K562 (cell line): ENCODE measurements around the gene FAAP24. TPM values are rescaled to one million over a fixed set of nuclear protein-coding genes. Genes with fewer than 3 reads are reported as not detected.
A peak's percentile ranks its signal among the peaks of the same experiment; 100 is the strongest.

ENCODE experiments used
- ATF1 ChIP-seq, 2 experiments: fragments of 450-650 bp in 1 of 2; IDR thresholded peaks; 2 replicates each; pipeline ENCODE4 v1.6.1; 2016; ENCODE audit warnings: missing compliant biosample characterization in 1 of 2, missing genetic modification characterization in 1 of 2
- DDX20 ChIP-seq: fragments of 450-650 bp; IDR thresholded peaks from 2 replicates; pipeline ENCODE4 v1.6.1; 2016; ENCODE audit warnings: missing genetic modification characterization, low read depth, mild to moderate bottlenecking, missing compliant biosample characterization, moderate library complexity
- FIP1L1 ChIP-seq: fragments of 200-400 bp; formaldehyde crosslinking; IDR thresholded peaks from 2 replicates; pipeline ENCODE4 v1.6.1; 2018; ENCODE audit warnings: mild to moderate bottlenecking, low read depth, low read length; ENCODE audit not compliant: poor library complexity, severe bottlenecking
- ZC3H11A ChIP-seq: IDR thresholded peaks from 2 replicates; pipeline ENCODE4 v1.6.1; 2012; ENCODE audit warnings: low read depth, low read length, improper control_type of control experiment
- polyA plus RNA-seq, 8 experiments: library from polyadenylated mRNA; depleted of rRNA in 4 of 8; stranded (reverse) in 5 of 8; unstranded in 3 of 8; fragments of >200 nt; fragmentation: Nextera tagmentation in 2 of 8; fragmentation: Illumina TruSeq in 1 of 8; extraction: Ambion mirVana in 2 of 8; extraction: Trizol in 1 of 8; gene quantifications; 2 replicates each; pipeline versions ENCODE4 v1.2.1 to v1.2.3, GENCODE V29; 2011 to 2014; ENCODE audit warnings: inconsistent platforms in 1 of 8, missing spikeins in 1 of 8
- total RNA-seq, 7 experiments: library from RNA; depleted of rRNA in 6 of 7; stranded (reverse); fragments of >200 nt in 6 of 7; fragmentation: Illumina TruSeq in 2 of 7; extraction: Trizol in 2 of 7; gene quantifications; 2 replicates each; pipeline versions ENCODE4 v1.2.1 to v1.2.3, GENCODE V29; 2011 to 2021; ENCODE audit warnings: low replicate concordance in 1 of 7
- TF ChIP-seq, protein P1 (sequence below): sonication (generic); formaldehyde crosslinking; IDR thresholded peaks from 2 replicates; pipeline ENCODE4 v1.8.1; 2023; ENCODE audit warnings: mild to moderate bottlenecking, missing genetic modification reagents
- TF ChIP-seq, protein P2 (sequence below): sonication (generic); formaldehyde crosslinking; IDR thresholded peaks from 2 replicates; pipeline ENCODE4 v1.8.1; 2023; ENCODE audit warnings: mild to moderate bottlenecking, missing genetic modification reagents, moderate library complexity
- TF ChIP-seq, protein P3 (sequence below): sonication (generic); formaldehyde crosslinking; IDR thresholded peaks from 2 replicates; pipeline ENCODE4 v1.8.1; 2023; ENCODE audit warnings: missing genetic modification reagents, mild to moderate bottlenecking, borderline replicate concordance
- TF ChIP-seq, protein P4 (sequence below), 2 experiments: IDR thresholded peaks; 2 replicates each; pipeline ENCODE4 v1.6.1; 2011; ENCODE audit warnings: borderline replicate concordance in 1 of 2, control low read depth in 1 of 2, low read depth in 1 of 2, low read length in 1 of 2, mild to moderate bottlenecking in 1 of 2, mixed read lengths in 1 of 2, moderate library complexity in 1 of 2; ENCODE audit not compliant: insufficient read depth in 1 of 2, insufficient read length in 1 of 2, poor library complexity in 1 of 2, severe bottlenecking in 1 of 2; ENCODE audit errors: extremely low read depth in 1 of 2
- TF ChIP-seq, protein P5 (sequence below): fragments of 250-450 bp; sonication (Bioruptor Pico); IDR thresholded peaks from 2 replicates; pipeline ENCODE4 v1.8.0; 2021; ENCODE audit warnings: borderline replicate concordance, mild to moderate bottlenecking, moderate library complexity; ENCODE audit not compliant: poor library complexity, severe bottlenecking

Gene FAAP24
- total and polyA plus RNA-seq, 9 of the 15 experiments (the other 6 are each of a cell fraction or from before 2014, with no cell fraction given): 4.6 to 21.6 (median 8.2) TPM

DNA sequence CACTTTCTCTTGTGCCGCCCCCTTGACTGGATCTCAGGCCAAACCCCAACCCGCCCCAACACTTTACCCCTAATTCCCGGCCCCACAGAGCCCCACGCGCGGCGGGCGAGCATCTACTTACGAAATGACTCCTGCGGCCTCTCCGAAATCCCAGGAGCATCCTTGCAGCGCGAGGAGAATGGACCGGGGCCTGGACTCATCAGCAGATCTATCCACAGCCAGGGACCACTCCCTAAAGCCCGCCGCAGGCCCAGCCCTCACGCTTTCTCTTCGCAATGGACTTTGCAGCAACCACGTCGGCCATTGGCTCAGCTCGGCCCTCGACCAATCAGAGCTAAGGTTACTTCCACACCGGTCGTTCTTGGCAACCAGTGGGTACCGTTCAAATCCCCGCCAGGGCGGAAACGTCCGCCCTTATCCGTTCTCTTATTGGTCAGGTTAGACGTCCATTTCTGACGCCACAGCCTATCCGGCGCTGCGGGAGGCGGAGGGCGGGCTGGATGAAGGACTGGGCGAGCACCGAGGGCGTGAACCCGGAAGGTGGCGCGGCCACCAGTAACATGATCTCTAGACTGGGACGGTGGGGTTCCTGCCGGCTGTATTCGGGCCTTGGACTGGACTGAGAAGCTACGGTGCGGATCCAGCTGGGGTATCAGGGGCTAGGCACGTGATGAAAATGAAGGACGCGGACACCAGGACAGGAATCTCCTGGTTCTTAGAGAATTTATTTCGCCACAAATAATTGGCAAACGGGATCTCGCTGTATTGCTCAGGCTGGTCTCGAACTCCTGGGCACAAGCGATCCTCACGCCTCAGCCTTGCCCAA lies at the start of gene FAAP24, which contains the start of gene CEP89 (continued):
- TF ChIP-seq, protein P1, sequence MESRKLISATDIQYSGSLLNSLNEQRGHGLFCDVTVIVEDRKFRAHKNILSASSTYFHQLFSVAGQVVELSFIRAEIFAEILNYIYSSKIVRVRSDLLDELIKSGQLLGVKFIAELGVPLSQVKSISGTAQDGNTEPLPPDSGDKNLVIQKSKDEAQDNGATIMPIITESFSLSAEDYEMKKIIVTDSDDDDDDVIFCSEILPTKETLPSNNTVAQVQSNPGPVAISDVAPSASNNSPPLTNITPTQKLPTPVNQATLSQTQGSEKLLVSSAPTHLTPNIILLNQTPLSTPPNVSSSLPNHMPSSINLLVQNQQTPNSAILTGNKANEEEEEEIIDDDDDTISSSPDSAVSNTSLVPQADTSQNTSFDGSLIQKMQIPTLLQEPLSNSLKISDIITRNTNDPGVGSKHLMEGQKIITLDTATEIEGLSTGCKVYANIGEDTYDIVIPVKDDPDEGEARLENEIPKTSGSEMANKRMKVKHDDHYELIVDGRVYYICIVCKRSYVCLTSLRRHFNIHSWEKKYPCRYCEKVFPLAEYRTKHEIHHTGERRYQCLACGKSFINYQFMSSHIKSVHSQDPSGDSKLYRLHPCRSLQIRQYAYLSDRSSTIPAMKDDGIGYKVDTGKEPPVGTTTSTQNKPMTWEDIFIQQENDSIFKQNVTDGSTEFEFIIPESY (CRISPR knock-in tag): no peak
- TF ChIP-seq ATF1 (CRISPR knock-in tag; IDR thresholded peaks at IDR 0.05) (no peak), ATF1 (tag; IDR thresholded peaks at IDR 0.05) (peak; percentile 96), ZC3H11A (no peak), DDX20 (tag) (no peak), FIP1L1 (no peak)
- TF ChIP-seq, protein P2, sequence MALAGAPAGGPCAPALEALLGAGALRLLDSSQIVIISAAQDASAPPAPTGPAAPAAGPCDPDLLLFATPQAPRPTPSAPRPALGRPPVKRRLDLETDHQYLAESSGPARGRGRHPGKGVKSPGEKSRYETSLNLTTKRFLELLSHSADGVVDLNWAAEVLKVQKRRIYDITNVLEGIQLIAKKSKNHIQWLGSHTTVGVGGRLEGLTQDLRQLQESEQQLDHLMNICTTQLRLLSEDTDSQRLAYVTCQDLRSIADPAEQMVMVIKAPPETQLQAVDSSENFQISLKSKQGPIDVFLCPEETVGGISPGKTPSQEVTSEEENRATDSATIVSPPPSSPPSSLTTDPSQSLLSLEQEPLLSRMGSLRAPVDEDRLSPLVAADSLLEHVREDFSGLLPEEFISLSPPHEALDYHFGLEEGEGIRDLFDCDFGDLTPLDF (CRISPR knock-in tag): peak; percentile 58; the same call in 1 of the 2 replicates
- TF ChIP-seq, protein P3, sequence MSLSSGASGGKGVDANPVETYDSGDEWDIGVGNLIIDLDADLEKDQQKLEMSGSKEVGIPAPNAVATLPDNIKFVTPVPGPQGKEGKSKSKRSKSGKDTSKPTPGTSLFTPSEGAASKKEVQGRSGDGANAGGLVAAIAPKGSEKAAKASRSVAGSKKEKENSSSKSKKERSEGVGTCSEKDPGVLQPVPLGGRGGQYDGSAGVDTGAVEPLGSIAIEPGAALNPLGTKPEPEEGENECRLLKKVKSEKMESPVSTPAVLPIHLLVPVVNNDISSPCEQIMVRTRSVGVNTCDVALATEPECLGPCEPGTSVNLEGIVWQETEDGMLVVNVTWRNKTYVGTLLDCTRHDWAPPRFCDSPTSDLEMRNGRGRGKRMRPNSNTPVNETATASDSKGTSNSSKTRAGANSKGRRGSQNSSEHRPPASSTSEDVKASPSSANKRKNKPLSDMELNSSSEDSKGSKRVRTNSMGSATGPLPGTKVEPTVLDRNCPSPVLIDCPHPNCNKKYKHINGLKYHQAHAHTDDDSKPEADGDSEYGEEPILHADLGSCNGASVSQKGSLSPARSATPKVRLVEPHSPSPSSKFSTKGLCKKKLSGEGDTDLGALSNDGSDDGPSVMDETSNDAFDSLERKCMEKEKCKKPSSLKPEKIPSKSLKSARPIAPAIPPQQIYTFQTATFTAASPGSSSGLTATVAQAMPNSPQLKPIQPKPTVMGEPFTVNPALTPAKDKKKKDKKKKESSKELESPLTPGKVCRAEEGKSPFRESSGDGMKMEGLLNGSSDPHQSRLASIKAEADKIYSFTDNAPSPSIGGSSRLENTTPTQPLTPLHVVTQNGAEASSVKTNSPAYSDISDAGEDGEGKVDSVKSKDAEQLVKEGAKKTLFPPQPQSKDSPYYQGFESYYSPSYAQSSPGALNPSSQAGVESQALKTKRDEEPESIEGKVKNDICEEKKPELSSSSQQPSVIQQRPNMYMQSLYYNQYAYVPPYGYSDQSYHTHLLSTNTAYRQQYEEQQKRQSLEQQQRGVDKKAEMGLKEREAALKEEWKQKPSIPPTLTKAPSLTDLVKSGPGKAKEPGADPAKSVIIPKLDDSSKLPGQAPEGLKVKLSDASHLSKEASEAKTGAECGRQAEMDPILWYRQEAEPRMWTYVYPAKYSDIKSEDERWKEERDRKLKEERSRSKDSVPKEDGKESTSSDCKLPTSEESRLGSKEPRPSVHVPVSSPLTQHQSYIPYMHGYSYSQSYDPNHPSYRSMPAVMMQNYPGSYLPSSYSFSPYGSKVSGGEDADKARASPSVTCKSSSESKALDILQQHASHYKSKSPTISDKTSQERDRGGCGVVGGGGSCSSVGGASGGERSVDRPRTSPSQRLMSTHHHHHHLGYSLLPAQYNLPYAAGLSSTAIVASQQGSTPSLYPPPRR: no peak
- TF ChIP-seq, protein P4, sequence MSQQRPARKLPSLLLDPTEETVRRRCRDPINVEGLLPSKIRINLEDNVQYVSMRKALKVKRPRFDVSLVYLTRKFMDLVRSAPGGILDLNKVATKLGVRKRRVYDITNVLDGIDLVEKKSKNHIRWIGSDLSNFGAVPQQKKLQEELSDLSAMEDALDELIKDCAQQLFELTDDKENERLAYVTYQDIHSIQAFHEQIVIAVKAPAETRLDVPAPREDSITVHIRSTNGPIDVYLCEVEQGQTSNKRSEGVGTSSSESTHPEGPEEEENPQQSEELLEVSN (IDR thresholded peaks at IDR 0.05; ENCODE audit: borderline replicate concordance in 1 of 2, extremely low read depth in 1 of 2, insufficient read depth in 1 of 2, insufficient read length in 1 of 2, low read depth in 1 of 2, low read length in 1 of 2, poor library complexity in 1 of 2, severe bottlenecking in 1 of 2): peak; percentile 18 to 23
- TF ChIP-seq, protein P5, sequence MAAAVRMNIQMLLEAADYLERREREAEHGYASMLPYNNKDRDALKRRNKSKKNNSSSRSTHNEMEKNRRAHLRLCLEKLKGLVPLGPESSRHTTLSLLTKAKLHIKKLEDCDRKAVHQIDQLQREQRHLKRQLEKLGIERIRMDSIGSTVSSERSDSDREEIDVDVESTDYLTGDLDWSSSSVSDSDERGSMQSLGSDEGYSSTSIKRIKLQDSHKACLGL (CRISPR knock-in tag): no peak
